ENCODE measurements around the gene PLCH1.

PLCH1 gene

DNA sequence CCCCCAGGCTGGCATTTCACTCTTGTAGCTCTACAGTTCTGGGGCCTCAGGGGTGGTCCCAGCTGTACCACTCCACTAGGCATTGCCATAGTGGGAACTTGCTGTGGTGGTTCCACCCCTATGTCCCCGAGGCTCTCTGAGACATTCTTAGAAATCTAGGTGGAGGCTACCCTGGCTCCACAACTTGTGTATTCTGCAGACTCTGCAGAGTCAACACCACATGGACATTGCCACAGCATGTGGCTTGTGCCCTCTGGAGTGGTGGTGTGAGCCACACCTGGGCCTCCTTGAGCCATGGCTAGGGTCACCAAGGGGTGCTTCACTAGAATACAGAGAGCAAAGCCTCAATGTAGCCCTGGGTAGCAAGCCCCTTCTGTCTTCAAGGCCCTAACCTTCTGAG, 397.0 kb downstream of the PLCH1 start:
- DNase-seq (ENCODE audit: low read depth in 2 of 2), result no peak

DNA sequence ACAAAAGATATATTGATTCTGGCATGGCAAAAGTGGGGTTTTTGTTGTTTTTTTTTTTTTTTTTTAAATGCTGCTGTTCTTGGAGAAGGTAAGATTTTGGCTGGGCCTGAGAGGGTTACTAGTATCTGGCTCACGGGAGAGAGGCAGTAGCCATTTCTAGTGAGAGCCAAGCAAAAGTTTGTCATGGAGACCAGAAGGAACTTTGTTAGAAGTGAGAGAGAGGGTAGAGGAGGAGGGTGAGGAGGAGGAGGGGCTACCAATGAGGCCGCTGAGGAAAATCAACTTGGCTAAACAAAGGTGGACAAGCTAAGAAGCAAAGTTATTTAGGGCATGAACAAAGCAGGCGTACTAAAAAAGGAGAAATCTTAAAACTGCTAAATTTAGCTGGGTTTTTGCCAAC, 402.5 kb downstream of the PLCH1 start:
- no peak for DNase-seq (ENCODE audit: low read depth in 2 of 2)

DNA sequence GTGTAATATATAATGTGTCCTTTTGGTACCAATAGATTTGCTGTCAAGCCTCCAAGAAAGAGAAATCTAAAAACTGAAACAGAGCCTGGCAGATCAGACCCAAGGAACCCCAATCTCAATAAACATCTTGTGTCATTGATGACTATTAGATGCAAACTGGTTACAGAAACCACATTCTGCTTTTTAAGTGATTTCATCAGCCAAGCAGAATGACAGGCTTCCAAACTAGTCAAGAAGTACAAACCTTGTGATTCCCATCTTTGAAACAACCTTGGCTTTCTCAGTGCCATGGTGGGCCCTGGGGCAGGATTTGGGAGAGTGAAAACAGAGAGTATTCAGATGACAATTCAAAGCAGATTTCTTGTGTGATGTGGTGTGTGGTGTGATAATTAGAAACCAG, 405.8 kb downstream of the PLCH1 start:
- no peak for DNase-seq (ENCODE audit: low read depth in 2 of 2)

DNA sequence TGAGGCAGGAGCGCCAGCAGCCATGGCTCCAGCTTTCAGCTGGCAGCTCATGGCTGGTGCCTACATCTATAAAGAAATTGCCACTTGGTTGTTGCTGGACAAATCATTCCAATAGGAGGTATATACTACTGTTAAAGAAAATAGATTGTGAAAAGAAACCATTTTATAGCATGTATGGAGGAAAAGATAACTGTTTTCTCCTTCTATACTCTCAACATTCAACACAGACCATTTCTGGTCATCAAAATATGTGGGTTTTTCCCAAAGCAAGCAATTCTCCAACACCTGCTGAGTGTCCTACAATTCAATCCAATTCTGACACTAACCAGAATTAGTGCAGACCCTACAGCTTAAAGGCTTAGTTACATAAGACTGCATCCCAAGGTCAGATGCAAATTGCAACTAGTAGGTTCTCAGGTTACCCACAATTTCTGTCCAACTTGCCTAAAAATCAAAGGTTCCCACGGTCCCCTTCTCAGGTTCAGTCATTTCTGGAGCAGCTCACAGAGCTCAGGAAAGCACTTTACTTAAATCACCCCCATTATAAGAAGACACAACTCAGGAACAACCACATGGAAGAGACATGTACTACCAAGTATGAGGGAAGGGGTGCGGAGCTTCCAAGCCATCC, 409.0 kb downstream of the PLCH1 start:
- DNase-seq (ENCODE audit: low read depth in 2 of 2), result no peak

DNA sequence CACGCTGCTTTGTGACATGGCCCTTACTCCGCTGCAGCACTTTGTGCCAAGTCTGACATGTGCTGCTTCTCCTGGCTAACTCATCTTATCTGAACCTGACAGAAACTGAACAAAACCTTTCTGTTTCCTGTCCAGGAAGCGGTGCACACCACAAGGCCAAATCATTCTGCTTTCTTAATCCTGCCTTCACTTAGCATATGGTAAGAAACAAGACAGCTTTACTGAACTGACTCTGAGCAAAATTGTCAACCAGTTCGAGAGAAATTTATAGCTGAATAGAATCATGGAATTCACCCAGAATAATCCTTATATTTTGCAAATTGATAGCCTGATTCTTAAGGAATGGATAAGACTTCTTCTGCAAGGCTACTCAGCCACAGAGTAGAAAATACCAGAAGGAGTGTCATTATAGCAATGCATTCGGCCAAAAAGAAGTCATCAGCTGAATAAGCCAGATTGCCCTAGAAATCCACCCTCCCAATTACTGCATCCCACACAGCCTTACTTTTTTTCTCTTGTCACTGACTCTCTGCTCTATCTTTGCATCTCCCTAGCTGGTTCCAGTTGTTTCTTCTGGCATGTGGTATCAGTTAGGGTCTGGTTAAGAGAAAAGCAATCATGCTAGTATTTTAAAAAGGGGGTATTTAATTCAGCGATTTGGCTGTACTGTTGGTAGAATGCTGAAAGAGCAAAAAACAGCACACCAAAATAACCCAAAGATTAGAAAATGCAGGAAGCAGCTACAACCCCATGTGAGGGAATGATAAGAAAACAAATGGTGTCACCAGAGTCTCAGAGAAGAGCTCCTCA, 409.8 kb downstream of the PLCH1 start:
- no peak for DNase-seq (ENCODE audit: low read depth in 2 of 2)

DNA sequence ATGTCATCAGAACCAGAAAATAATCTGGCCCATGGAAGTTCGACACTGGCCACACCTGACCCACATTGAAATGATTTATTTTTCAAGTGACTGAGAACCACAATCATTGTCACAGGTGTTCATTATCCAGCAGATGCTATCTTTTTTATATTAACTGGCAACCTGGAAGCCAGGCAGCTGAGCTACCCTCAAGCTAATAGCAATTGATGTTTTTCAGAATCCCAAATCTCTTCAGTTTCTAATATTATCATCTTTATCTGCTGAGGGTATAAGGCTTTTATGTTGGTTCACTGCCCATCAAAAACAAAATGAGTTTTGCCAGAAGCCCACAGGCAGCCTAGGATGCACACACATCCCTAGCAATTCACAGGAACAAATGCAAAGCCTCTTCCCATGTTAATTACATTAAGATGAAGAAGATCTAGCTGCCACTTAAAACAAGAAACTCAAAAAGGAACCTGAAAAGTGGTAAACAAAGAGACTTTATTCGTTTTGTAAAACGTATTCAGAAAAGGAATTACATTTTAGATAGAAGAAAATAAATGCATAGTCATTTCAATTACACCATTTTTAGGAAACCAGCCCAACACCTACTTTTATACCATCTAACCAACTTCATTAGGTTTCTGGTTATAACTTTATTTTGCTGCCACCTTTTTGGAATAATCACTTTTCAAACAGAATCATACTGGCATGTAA, 410.5 kb downstream of the PLCH1 start:
- DNase-seq (ENCODE audit: low read depth in 2 of 2), result no peak

DNA sequence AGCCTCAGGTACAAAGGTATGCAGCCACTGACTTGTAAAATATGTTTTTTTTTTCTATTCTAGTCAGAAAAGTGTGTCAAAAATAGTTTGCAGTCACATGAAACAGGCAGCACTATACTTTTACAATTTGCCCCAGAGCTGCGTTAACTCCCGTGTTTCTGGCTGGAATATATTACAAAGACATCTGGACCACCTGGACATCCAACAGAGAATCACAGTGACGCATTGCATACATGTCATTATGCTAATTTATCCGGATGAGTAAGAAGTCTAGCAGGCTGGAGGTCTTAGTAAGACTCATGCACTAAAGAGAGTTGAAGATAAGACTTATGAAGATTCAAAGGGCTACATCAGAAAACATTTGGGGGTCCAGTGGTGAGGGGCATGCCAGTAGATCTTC, 412.2 kb downstream of the PLCH1 start:
- DNase-seq (ENCODE audit: low read depth in 2 of 2), result no peak

DNA sequence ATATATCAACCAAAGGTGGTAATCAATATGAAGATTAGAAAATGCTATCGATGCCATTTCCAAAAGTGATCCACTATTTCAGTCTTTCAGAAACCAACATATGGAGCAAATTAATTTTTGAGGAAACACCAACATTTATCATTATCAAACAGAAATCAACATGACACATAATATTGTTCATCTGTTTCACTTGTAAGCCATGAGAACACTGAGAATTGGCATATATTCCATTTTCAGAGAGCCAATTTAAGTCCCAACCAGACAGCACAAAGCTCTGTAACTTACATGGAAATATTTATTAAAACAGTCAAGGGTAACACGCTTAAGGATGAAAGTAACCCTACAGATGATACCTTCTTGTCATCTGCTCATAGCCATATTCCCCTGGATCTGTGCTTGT, 413.8 kb downstream of the PLCH1 start:
- no peak for DNase-seq (ENCODE audit: low read depth in 2 of 2)

DNA sequence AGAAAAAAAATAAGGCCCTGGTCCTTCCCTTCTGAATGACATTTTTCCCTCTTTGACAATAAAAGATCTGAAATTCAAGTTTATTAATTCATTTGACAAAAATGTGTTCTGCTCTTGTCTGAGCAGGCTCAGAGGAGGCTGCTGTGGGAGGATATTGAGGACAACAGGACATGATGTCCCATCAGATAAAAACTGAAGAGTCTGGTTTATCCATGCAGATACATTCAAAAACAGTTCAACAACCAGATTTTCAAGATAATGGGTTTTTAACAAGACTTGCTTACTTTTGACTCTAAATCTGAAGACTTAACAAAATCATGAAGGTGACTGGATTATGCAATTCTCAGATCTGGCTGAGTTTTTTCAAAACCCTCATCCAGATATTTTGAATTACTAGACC, 414.5 kb downstream of the PLCH1 start:
- no peak for DNase-seq (ENCODE audit: low read depth in 2 of 2)

DNA sequence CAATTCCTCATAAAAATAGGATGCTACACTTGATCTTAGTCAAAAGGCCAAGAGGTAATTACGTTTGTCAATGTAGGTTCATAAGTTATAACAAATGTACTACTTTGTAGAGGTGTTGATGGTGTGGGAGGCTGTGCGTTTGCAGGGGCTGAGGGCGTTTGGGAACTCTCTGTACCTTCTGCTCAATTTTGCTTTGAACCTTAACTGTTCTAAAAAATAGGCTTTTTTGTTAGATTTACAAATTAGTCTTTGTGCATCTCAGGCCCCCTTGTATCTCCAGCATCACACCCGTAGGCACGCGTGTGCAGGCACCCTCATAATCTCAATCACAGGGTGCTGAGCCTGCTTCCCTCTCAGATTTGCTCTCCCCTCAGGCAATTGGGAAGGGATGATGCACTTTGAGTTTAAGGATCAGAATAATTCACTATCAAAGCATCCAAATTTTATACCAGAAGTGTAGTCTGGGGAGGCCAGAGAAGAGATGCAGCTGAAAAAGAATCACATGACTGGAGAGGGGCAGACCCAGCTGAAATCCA, 415.3 kb downstream of the PLCH1 start:
- DNase-seq (ENCODE audit: low read depth in 2 of 2), result no peak

DNA sequence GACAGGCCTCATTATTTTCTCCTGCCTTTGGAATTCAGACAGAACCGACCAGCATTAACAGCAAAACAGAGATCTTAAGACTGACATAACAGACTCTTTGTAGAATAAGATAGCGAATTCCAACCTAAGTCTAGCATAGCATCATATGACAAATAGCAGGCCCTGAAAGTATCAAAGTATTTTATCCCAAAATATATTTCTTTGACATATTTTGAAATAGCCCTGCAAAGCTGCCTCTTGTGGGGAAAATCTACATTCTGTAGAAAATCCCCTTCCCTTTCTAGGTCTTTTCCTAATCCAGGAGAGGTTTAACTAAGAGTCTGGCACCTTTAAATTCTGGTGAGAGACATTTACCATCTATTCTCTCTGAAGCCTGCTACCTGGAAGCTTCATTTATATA, 417.0 kb downstream of the PLCH1 start:
- DNase-seq (ENCODE audit: low read depth in 2 of 2), result no peak

DNA sequence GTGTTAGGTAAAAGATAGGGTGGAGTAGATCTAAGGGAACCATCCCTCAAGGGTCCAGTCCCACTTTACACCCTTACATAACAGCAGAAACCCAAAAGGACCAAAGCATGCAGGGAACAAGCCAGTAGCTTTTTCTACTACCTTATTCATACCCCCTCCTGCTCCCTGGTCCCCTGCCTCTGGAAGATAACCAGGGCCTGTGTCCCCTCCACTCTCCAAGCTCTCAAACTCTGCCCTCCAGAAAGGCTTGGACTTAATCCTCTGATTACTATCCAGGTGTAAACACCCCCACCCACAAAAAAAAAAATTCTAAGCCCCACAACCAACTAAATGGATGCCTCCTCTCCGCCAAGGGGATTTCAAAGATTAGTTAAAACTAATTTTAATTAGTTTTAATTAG, 417.4 kb downstream of the PLCH1 start:
- no peak for DNase-seq (ENCODE audit: low read depth in 2 of 2)

DNA sequence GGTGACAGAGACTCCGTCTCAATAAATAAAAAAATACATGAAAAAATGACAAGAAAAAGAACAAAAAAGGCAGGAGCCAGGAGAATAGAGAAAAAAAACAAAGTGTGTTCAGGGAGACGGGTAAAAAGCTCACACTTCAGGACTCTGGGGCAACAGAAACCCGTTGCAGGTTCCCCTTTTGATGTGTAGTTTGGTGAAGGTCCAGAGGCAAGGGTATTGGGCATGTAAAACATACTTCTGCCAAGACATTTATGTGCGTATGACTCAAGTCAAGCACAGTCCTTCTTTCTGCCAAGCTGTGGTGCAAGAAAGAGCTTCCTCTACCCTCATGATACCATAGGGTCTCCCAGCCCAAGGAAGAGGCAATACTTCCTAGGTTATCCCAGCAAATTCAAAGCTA, 418.0 kb downstream of the PLCH1 start:
- no peak for DNase-seq (ENCODE audit: low read depth in 2 of 2)

DNA sequence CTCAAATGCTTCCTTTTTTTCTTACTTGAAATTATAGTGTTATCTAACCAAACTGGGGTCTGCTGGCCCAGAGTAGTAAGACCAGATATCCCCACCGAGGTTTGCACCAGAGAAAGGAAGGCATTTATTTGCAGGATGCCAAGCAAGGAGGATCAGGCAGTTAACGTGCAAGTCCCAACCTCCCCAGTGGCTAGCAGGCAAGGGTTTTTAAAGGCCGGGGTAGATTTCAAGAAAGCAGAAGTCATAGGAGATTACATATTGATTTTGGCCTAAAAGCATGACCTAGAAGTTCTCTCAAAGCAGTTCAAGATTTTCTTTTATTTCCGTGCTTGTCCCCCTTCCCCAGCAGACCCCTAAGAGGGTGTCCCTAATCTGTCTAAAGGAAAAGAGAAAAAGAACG, 418.6 kb downstream of the PLCH1 start:
- no peak for DNase-seq (ENCODE audit: low read depth in 2 of 2)
